ENCODE data around the gene TPRN. TPM values are rescaled to one million over a fixed set of nuclear protein-coding genes. Genes with fewer than 3 reads are reported as not detected.
A peak's percentile ranks its signal among the peaks of the same experiment; 100 is the strongest.

TPRN gene
- total and polyA plus RNA-seq, 9 of the 15 experiments (the other 6 are each of a cell fraction or from before 2014, with no cell fraction given) = 0.31 to 31.9 (median 4.4) TPM

DNA sequence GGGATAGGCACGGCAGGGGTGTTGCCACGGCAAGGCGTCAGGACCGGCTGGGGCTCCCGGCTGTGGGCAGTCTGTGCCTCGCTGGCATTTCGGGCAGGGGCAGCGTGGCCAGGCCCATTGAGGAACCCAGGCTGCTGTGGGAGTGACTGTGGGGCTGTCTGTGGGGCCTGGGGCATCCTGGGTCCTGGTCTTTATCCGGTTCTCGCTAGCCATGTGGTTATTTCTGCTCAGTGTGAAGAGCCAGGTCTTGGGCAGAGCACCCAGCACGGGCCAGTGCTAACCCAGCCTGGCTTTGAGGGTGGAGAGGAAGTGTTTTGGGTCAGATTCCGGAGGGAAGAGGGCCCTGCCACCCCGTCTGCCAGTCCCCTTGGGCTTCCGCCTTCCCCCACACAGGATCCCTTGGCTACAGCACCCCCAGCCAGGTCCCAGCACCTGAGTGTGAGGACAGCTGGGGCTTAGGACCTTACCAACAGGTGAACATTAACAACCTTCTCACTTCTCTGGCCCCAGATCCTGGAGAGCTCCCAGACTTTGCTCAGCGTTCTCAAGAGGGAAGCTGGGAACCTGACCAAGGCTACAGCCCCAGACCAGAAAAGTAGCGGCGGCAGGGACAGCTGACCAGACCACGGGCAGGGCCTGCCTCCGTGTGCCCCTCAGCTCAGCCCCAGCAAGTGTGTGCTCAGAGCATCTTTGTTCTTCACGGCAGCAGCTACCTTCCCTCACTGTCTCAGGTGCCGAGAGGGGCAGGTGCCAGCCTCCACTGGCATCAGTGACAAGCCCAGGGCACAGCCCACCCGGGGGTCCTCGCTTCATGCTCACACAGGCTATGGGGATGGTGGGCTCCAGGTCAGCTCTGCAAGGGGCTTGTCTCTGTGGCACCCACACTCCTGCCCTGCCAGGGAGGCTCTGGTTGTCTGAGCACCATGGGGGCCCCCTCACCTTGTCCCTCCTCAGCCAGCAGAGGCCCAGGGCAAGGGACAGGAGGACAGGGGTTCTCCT, 10.9 kb downstream of the TPRN start:
- DNase-seq (ENCODE audit: extremely low read depth in 1 of 4, low spot score in 3 of 4) (no peak), ATAC-seq (peak; percentile 1; the same call in 2 of the 3 replicates), FAIRE-seq (peak; percentile 29)
- Histone ChIP-seq H3K27ac (ENCODE audit: extremely low read depth, low read depth, low read length) (peak overlapping the region; percentile 94), H3K9me3 (replicated peaks; ENCODE audit: control insufficient read depth, insufficient read depth, low read depth, low read length) (no peaks in the 10 kb centered on the region), H3K4me2 (ENCODE audit: insufficient read depth, low read length) (peak overlapping the region; percentile 98), H3K9ac (ENCODE audit: insufficient read depth in 1 of 2, low read depth in 2 of 2, low read length in 2 of 2) (peak overlapping the region; percentile 93 to 96), H3K4me1 (replicated peaks in 1 of 2; ENCODE audit: control insufficient read depth in 2 of 2, insufficient read depth in 2 of 2, low read length in 2 of 2) (peaks cover 20 to 97% of the 10 kb centered on the region in 2 experiments), H3K4me3 (peak overlapping the region; percentile 98), H3K79me2 (ENCODE audit: control insufficient read depth, insufficient read depth, low read length) (peaks cover 43% of the 10 kb centered on the region), H2AFZ (ENCODE audit: low read depth, low read length) (peak overlapping the region; percentile 91; the same call in 1 of the 2 replicates), H3K9me1 (ENCODE audit: control insufficient read depth, insufficient read depth, low read length) (no peaks in the 10 kb centered on the region), H3K27me3 (ENCODE audit: control insufficient read depth in 2 of 2, insufficient read depth in 2 of 2, low read length in 2 of 2) (no peaks in the 10 kb centered on the region), H3K36me3 (ENCODE audit: control insufficient read depth, insufficient read depth, low read length) (peaks cover 57% of the 10 kb centered on the region; the same call in 2 of the 3 replicates), H4K20me1 (replicated peaks; ENCODE audit: control insufficient read depth, insufficient read depth, low read length) (peaks cover 8% of the 10 kb centered on the region)
- WGBS (ENCODE audit: insufficient coverage, low coverage, missing lambda C conversion rate) = 30% methylated on average over 23 of the region's 23 CpGs
- intact Hi-C loops (cut with micrococcal nuclease) (no loop called here), in situ Hi-C loops (cut with MboI) (loop anchor here (5.0 kb wide), 1 partner anchor 38 kb away; the partner anchor contains the start of genes CYSRT1 and RNF224)
- CTCF ChIA-PET (ENCODE audit: low intra/inter-chr PET ratio) = interaction anchor here (0.6 to 2.5 kb wide), 4 partner anchors 38 to 62 kb away, joined by 3 to 19 read pairs (median 8); partner anchors contain the start of gene RNF224
- POLR2A ChIA-PET = interaction anchor here (0.6 to 6.7 kb wide), 19 partner anchors 9 to 404 kb away, joined by 3 to 56 read pairs (median 4); partner anchors contain the start of genes NDOR1, NRARP, RNF224 and TMEM203
- BruUV-seq (replicated peaks) = no TSS peak
- TF ChIP-seq SAP30 (IDR thresholded peaks at IDR 0.05; ENCODE audit: borderline replicate concordance, insufficient read depth, low read depth, low read length, poor library complexity, severe bottlenecking) = peak; percentile 79
- no peak for TF ChIP-seq GTF2B (IDR thresholded peaks at IDR 0.05; ENCODE audit: extremely low read depth, insufficient read length)
- TF ChIP-seq NR2F6 (CRISPR knock-in tag; IDR thresholded peaks at IDR 0.05) = 0 out of 2 replicates have a peak, but pooled peaks have one; percentile 45
- TF ChIP-seq, protein P1, sequence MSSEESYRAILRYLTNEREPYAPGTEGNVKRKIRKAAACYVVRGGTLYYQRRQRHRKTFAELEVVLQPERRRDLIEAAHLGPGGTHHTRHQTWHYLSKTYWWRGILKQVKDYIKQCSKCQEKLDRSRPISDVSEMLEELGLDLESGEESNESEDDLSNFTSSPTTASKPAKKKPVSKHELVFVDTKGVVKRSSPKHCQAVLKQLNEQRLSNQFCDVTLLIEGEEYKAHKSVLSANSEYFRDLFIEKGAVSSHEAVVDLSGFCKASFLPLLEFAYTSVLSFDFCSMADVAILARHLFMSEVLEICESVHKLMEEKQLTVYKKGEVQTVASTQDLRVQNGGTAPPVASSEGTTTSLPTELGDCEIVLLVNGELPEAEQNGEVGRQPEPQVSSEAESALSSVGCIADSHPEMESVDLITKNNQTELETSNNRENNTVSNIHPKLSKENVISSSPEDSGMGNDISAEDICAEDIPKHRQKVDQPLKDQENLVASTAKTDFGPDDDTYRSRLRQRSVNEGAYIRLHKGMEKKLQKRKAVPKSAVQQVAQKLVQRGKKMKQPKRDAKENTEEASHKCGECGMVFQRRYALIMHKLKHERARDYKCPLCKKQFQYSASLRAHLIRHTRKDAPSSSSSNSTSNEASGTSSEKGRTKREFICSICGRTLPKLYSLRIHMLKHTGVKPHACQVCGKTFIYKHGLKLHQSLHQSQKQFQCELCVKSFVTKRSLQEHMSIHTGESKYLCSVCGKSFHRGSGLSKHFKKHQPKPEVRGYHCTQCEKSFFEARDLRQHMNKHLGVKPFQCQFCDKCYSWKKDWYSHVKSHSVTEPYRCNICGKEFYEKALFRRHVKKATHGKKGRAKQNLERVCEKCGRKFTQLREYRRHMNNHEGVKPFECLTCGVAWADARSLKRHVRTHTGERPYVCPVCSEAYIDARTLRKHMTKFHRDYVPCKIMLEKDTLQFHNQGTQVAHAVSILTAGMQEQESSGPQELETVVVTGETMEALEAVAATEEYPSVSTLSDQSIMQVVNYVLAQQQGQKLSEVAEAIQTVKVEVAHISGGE (CRISPR knock-in tag; IDR thresholded peaks at IDR 0.05) = 0 out of 6 replicates have a peak, but pooled peaks of 1 of the 3 experiments have one; percentile 5
- no peak for TF ChIP-seq CBFB (CRISPR knock-in tag; IDR thresholded peaks at IDR 0.05)
- TF ChIP-seq RCOR1 (IDR thresholded peaks at IDR 0.05; ENCODE audit: borderline replicate concordance in 1 of 2, low read depth in 2 of 2, low read length in 2 of 2) = no peak
- TF ChIP-seq XRCC5 (IDR thresholded peaks at IDR 0.05; ENCODE audit: low read depth, low read length) = 0 out of 2 replicates have a peak, but pooled peaks have one; percentile 11
- 0 out of 2 replicates have a peak, but pooled peaks have one; percentile 18 for TF ChIP-seq ZNF124 (CRISPR knock-in tag; IDR thresholded peaks at IDR 0.05)
- no peak for TF ChIP-seq ZNF24 (IDR thresholded peaks at IDR 0.05)
- TF ChIP-seq, protein P2, sequence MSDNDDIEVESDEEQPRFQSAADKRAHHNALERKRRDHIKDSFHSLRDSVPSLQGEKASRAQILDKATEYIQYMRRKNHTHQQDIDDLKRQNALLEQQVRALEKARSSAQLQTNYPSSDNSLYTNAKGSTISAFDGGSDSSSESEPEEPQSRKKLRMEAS (CRISPR knock-in tag; IDR thresholded peaks at IDR 0.05) = no peak
- TF ChIP-seq, protein P3, sequence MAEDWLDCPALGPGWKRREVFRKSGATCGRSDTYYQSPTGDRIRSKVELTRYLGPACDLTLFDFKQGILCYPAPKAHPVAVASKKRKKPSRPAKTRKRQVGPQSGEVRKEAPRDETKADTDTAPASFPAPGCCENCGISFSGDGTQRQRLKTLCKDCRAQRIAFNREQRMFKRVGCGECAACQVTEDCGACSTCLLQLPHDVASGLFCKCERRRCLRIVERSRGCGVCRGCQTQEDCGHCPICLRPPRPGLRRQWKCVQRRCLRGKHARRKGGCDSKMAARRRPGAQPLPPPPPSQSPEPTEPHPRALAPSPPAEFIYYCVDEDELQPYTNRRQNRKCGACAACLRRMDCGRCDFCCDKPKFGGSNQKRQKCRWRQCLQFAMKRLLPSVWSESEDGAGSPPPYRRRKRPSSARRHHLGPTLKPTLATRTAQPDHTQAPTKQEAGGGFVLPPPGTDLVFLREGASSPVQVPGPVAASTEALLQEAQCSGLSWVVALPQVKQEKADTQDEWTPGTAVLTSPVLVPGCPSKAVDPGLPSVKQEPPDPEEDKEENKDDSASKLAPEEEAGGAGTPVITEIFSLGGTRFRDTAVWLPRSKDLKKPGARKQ (CRISPR knock-in tag; IDR thresholded peaks at IDR 0.05) = no peak
